Measurements from ENCODE around the gene PLCG1. TPM values are rescaled to one million over a fixed set of nuclear protein-coding genes. Genes with fewer than 3 reads are reported as not detected.

Gene PLCG1
- total RNA-seq, 1 experiment from 2014 or later, result 68.8 TPM

DNA sequence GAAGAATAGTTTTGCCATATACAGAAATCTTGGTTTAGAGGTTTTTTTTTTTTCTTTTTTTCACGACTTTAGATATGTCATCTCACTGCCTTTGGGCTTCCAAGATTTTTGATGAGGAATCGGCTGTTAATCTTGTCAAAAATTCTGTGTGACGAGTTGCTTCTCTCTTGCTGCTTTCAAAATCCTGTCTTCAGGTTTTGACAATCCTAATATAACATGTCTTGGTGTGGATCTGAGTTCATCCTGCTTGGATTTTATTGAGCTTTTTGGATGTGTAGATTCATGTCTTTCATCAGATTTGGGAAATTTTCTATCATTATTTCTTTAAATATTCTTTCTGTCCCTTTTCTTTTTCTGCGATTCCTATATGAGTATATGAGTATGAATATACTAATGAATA lies 61.1 kb downstream of the PLCG1 start:
- Histone ChIP-seq H3K4me3 (ENCODE audit: low read length) (no peak overlapping the region), H4K20me1 (ENCODE audit: low read length) (no peaks in the 10 kb centered on the region), H3K9ac (ENCODE audit: low read length) (no peak overlapping the region), H3K9me3 (ENCODE audit: low read length) (peaks cover 13% of the 10 kb centered on the region), H2AFZ (ENCODE audit: low read length) (no peak overlapping the region), H3K4me2 (ENCODE audit: low read length) (no peak overlapping the region), H3F3A (ENCODE audit: low read length, unreplicated experiment) (no peaks in the 10 kb centered on the region), H3K9me2 (replicated peaks; ENCODE audit: low read length) (no peaks in the 10 kb centered on the region), H3K27ac (ENCODE audit: low read length) (no peak overlapping the region), H3K36me3 (ENCODE audit: low read depth, low read length) (peaks cover 24% of the 10 kb centered on the region), H3K27me3 (ENCODE audit: low read length) (no peaks in the 10 kb centered on the region), H3K79me2 (ENCODE audit: low read length) (no peaks in the 10 kb centered on the region), H3K4me1 (ENCODE audit: insufficient read depth, low read length) (no peaks in the 10 kb centered on the region)
- TF ChIP-seq EZH2phosphoT487 (IDR thresholded peaks at IDR 0.05; ENCODE audit: borderline replicate concordance, low read length) (no peak), EZH2 (IDR thresholded peaks at IDR 0.05; ENCODE audit: low read length, unreplicated experiment) (no peak)
- TF ChIP-seq, protein P1, sequence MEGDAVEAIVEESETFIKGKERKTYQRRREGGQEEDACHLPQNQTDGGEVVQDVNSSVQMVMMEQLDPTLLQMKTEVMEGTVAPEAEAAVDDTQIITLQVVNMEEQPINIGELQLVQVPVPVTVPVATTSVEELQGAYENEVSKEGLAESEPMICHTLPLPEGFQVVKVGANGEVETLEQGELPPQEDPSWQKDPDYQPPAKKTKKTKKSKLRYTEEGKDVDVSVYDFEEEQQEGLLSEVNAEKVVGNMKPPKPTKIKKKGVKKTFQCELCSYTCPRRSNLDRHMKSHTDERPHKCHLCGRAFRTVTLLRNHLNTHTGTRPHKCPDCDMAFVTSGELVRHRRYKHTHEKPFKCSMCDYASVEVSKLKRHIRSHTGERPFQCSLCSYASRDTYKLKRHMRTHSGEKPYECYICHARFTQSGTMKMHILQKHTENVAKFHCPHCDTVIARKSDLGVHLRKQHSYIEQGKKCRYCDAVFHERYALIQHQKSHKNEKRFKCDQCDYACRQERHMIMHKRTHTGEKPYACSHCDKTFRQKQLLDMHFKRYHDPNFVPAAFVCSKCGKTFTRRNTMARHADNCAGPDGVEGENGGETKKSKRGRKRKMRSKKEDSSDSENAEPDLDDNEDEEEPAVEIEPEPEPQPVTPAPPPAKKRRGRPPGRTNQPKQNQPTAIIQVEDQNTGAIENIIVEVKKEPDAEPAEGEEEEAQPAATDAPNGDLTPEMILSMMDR (conservative IDR thresholded peaks at IDR 0.05; ENCODE audit: low read depth, low read length), result no peak
- ATAC-seq (no peak), DNase-seq (no peak)
- CTCF ChIA-PET, result interaction anchor here (0.7 kb wide), 1 partner anchor 255 kb away, joined by 4 read pairs; no protein-coding TSS in a partner anchor
- intact Hi-C loops (cut with micrococcal nuclease), result no loop called here
- no TSS peak for BruUV-seq (replicated peaks)
- POLR2A ChIA-PET (ENCODE audit: unreplicated experiment), result no interaction called here

DNA sequence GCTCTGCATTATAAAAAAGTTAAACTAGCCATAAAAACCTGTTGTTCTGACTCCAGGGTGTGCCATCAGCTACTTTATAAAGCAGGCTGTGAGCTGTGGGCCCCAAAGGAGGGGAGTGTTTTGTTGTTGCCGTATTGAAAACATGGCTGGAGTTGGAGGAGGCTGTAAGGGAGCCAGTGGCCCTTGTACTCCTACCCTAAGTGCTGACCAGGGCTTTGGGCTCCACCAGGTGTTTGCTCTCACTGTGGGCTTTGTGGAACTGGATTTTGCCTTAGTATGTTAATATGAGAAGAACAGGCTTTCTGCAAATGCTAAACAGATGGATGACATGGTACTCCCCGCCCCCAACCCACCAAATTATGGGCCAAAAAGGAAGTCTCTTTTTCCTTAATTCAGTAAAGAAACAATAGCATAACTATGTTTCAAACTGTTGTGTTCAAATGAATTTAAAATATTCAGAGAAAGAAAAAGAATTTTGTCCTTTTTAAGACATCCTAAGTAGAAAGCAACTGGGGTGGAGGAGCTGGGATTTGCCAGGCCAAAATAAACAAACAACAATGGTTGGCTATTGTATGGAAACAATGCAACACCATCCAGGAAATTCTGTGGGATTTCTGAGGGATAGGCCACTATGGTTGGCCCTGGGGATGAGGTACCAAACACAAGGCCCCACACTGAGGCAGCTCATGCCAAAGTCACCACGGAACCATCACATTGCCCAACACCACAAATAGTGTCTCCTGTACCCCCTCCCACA lies 63.3 kb downstream of the PLCG1 start:
- ATAC-seq (no peak), DNase-seq (no peak)
- H3K9me3 ChIP-seq (ENCODE audit: low read length), result peaks cover 13% of the 10 kb centered on the region
- no peaks in the 10 kb centered on the region for H3K79me2 ChIP-seq (ENCODE audit: low read length)
- H3K9ac ChIP-seq (ENCODE audit: low read length), result no peak overlapping the region
- no peaks in the 10 kb centered on the region for H3K27me3 ChIP-seq (ENCODE audit: low read length)
- ChIA-PET CTCF (no interaction called here), POLR2A (ENCODE audit: unreplicated experiment) (no interaction called here)
- intact Hi-C loops (cut with micrococcal nuclease), result no loop called here
- H4K20me1 ChIP-seq (ENCODE audit: low read length), result no peaks in the 10 kb centered on the region
- no peak overlapping the region for H3K4me2 ChIP-seq (ENCODE audit: low read length)
- no peaks in the 10 kb centered on the region for H3F3A ChIP-seq (ENCODE audit: low read length, unreplicated experiment)
- H3K4me3 ChIP-seq (ENCODE audit: low read length), result no peak overlapping the region
- TF ChIP-seq, protein P1 (conservative IDR thresholded peaks at IDR 0.05; ENCODE audit: low read depth, low read length), result no peak
- TF ChIP-seq EZH2 (IDR thresholded peaks at IDR 0.05; ENCODE audit: low read length, unreplicated experiment), result no peak
- TF ChIP-seq EZH2phosphoT487 (IDR thresholded peaks at IDR 0.05; ENCODE audit: borderline replicate concordance, low read length), result no peak
- H3K4me1 ChIP-seq (ENCODE audit: insufficient read depth, low read length), result no peaks in the 10 kb centered on the region
- H3K36me3 ChIP-seq (ENCODE audit: low read depth, low read length), result peaks cover 32% of the 10 kb centered on the region
- no peaks in the 10 kb centered on the region for H3K9me2 ChIP-seq (replicated peaks; ENCODE audit: low read length)
- H2AFZ ChIP-seq (ENCODE audit: low read length), result no peak overlapping the region
- no peak overlapping the region for H3K27ac ChIP-seq (ENCODE audit: low read length)
- BruUV-seq (replicated peaks), result no TSS peak

GRCh38 chr20:41201760-41202159 lies 64.4 kb downstream of the PLCG1 start:
- Histone ChIP-seq H3K9me3 (ENCODE audit: low read length) (peaks cover 13% of the 10 kb centered on the region), H3K27me3 (ENCODE audit: low read length) (no peaks in the 10 kb centered on the region), H3K9ac (ENCODE audit: low read length) (no peak overlapping the region), H3K79me2 (ENCODE audit: low read length) (no peaks in the 10 kb centered on the region), H2AFZ (ENCODE audit: low read length) (no peak overlapping the region), H3K4me2 (ENCODE audit: low read length) (no peak overlapping the region), H3K27ac (ENCODE audit: low read length) (no peak overlapping the region), H3F3A (ENCODE audit: low read length, unreplicated experiment) (no peaks in the 10 kb centered on the region), H3K36me3 (ENCODE audit: low read depth, low read length) (peaks cover 28% of the 10 kb centered on the region), H3K4me3 (ENCODE audit: low read length) (no peak overlapping the region), H4K20me1 (ENCODE audit: low read length) (no peaks in the 10 kb centered on the region), H3K9me2 (replicated peaks; ENCODE audit: low read length) (no peaks in the 10 kb centered on the region), H3K4me1 (ENCODE audit: insufficient read depth, low read length) (no peaks in the 10 kb centered on the region)
- POLR2A ChIA-PET (ENCODE audit: unreplicated experiment), result no interaction called here
- no peak for TF ChIP-seq EZH2 (IDR thresholded peaks at IDR 0.05; ENCODE audit: low read length, unreplicated experiment)
- TF ChIP-seq, protein P1 (conservative IDR thresholded peaks at IDR 0.05; ENCODE audit: low read depth, low read length), result no peak
- no peak for TF ChIP-seq EZH2phosphoT487 (IDR thresholded peaks at IDR 0.05; ENCODE audit: borderline replicate concordance, low read length)
- no peak for DNase-seq
- intact Hi-C loops (cut with micrococcal nuclease), result no loop called here
- ATAC-seq, result no peak
- CTCF ChIA-PET, result no interaction called here
- no TSS peak for BruUV-seq (replicated peaks)

All from PC-3 (cell line).